Epithelial cell of esophagus (primary cell): ENCODE data around the gene RTCB.

Experiments used
- DNase-seq: peaks from one replicate; pipeline ENCODE4 v3.0.0; 2010; ENCODE audit warnings: low read depth
- H3K4me3 ChIP-seq: 2 replicates; pipeline ENCODE4 v1.5.1; 2011; ENCODE audit warnings: mild to moderate bottlenecking, low read length, control low read depth
- TF ChIP-seq, protein P1 (sequence below): IDR thresholded peaks from 2 replicates; pipeline ENCODE4 v1.5.1; 2011; ENCODE audit warnings: low read depth, mild to moderate bottlenecking, low read length, control low read depth, inconsistent platforms; ENCODE audit not compliant: insufficient read depth; ENCODE audit errors: missing control alignments

The RTCB gene

GRCh38 chr22:32411402-32411801 is 645 bp downstream of the RTCB start:
- TF ChIP-seq, protein P1, sequence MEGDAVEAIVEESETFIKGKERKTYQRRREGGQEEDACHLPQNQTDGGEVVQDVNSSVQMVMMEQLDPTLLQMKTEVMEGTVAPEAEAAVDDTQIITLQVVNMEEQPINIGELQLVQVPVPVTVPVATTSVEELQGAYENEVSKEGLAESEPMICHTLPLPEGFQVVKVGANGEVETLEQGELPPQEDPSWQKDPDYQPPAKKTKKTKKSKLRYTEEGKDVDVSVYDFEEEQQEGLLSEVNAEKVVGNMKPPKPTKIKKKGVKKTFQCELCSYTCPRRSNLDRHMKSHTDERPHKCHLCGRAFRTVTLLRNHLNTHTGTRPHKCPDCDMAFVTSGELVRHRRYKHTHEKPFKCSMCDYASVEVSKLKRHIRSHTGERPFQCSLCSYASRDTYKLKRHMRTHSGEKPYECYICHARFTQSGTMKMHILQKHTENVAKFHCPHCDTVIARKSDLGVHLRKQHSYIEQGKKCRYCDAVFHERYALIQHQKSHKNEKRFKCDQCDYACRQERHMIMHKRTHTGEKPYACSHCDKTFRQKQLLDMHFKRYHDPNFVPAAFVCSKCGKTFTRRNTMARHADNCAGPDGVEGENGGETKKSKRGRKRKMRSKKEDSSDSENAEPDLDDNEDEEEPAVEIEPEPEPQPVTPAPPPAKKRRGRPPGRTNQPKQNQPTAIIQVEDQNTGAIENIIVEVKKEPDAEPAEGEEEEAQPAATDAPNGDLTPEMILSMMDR: no peak
- DNase-seq: peak; percentile 80
- H3K4me3 ChIP-seq: peak overlapping the region; percentile 97

DNA sequence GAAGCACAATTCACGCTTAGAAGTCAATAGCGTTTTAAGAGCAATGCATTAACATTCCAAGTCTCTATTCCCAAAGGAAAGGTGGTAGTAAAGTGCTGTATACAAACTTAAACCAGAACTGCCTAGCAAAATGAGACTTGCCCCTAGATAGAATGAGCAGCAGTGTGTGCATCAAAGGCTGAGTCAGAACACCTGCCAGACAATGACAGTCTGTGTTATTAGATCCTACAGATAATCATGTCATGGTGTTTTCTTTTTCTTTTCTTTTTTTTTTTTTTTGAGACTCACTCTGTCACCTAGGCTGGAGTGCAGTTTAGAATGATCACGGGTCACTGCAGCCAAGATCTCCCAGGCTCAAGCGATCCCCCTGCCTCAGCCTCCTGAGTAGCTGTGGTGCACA is 1.6 kb downstream of the RTCB start:
- peak; percentile 53 for DNase-seq
- H3K4me3 ChIP-seq: peak overlapping the region; percentile 97

GRCh38 chr22:32409977-32410376 is 2.1 kb downstream of the RTCB start:
- TF ChIP-seq, protein P1: no peak
- DNase-seq: peak; percentile 6
- no peak overlapping the region for H3K4me3 ChIP-seq

More for the DNA sequence above, 1.6 kb downstream of the RTCB start:
- TF ChIP-seq, protein P1: no peak

GRCh38 chr22:32407936-32408335 is 4.1 kb downstream of the RTCB start:
- no peak for DNase-seq
- no peak overlapping the region for H3K4me3 ChIP-seq
- TF ChIP-seq, protein P1: no peak

- H3K4me3 ChIP-seq: no peak overlapping the region
- no peak for DNase-seq
- TF ChIP-seq, protein P1: no peak
Measured at GRCh38 chr22:32407312-32407711, 4.7 kb downstream of the RTCB start.

- TF ChIP-seq, protein P1: no peak
Measured at GRCh38 chr22:32404021-32404420, 8.0 kb downstream of the RTCB start.

GRCh38 chr22:32401486-32401885 is 10.6 kb downstream of the RTCB start:
- DNase-seq: no peak
- TF ChIP-seq, protein P1: no peak
- H3K4me3 ChIP-seq: no peak overlapping the region

More at GRCh38 chr22:32404021-32404420, 8.0 kb downstream of the RTCB start:
- no peak overlapping the region for H3K4me3 ChIP-seq
- DNase-seq: no peak
